ENCODE measurements around the gene SPTLC2. TPM values are rescaled to one million over a fixed set of nuclear protein-coding genes. Genes with fewer than 3 reads are reported as not detected.

The SPTLC2 gene
- total and polyA plus RNA-seq, 2 of the 13 experiments (the other 11 are each of a cell fraction or from before 2014, with no cell fraction given) = 17.4 to 17.5 TPM

DNA sequence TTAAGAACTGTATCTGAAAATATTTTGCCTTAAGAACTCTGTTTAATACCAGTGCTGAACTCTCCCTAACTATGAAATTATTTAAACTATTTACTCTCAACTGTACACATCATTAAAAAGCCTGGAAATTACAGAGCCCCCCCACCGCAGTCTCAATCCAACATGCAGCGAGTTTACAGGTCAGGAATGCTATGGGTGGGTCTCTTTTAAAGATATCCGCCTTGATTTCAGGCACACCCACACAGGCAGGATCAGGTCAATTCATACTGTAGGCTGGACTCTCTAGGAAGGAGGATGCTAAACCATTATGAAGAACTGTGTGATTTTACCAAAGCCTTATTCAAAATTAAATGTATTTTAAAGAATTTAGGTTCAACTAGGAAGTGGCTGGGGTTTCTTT lies 16.5 kb downstream of the SPTLC2 start:
- no peak for TF ChIP-seq HDAC2 (CRISPR knock-in tag; IDR thresholded peaks at IDR 0.05)
- no peak for TF ChIP-seq SRSF1 (optimal IDR thresholded peaks at IDR 0.05; ENCODE audit: low read depth, low read length)
- TF ChIP-seq SP5 (CRISPR knock-in tag; IDR thresholded peaks at IDR 0.05; ENCODE audit: borderline replicate concordance, low read depth) = no peak
- no peak for TF ChIP-seq SIN3B (IDR thresholded peaks at IDR 0.05; ENCODE audit: low read length)
- TF ChIP-seq MTA3 (CRISPR knock-in tag; IDR thresholded peaks at IDR 0.05) = no peak
- no peak for TF ChIP-seq ZNF263 (CRISPR knock-in tag; IDR thresholded peaks at IDR 0.05)
- TF ChIP-seq ZZZ3 (CRISPR knock-in tag; IDR thresholded peaks at IDR 0.05; ENCODE audit: borderline replicate concordance) = no peak
- TF ChIP-seq XBP1 (CRISPR knock-in tag; IDR thresholded peaks at IDR 0.05) = no peak
- TF ChIP-seq, protein P1, sequence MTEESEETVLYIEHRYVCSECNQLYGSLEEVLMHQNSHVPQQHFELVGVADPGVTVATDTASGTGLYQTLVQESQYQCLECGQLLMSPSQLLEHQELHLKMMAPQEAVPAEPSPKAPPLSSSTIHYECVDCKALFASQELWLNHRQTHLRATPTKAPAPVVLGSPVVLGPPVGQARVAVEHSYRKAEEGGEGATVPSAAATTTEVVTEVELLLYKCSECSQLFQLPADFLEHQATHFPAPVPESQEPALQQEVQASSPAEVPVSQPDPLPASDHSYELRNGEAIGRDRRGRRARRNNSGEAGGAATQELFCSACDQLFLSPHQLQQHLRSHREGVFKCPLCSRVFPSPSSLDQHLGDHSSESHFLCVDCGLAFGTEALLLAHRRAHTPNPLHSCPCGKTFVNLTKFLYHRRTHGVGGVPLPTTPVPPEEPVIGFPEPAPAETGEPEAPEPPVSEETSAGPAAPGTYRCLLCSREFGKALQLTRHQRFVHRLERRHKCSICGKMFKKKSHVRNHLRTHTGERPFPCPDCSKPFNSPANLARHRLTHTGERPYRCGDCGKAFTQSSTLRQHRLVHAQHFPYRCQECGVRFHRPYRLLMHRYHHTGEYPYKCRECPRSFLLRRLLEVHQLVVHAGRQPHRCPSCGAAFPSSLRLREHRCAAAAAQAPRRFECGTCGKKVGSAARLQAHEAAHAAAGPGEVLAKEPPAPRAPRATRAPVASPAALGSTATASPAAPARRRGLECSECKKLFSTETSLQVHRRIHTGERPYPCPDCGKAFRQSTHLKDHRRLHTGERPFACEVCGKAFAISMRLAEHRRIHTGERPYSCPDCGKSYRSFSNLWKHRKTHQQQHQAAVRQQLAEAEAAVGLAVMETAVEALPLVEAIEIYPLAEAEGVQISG (CRISPR knock-in tag; IDR thresholded peaks at IDR 0.05) = no peak
- TF ChIP-seq ELF1 (CRISPR knock-in tag; IDR thresholded peaks at IDR 0.05) = no peak
- no peak for TF ChIP-seq ZNF224 (CRISPR knock-in tag; IDR thresholded peaks at IDR 0.05)
- no peak for TF ChIP-seq SRF (IDR thresholded peaks at IDR 0.05; ENCODE audit: low read depth, low read length)
- no peak for TF ChIP-seq FOXK2 (IDR thresholded peaks at IDR 0.05)
- POLR2A ChIA-PET = no interaction called here
- in situ Hi-C loops (cut with HindIII; ENCODE audit: extremely low pct_ligation_motif_present, low pct_unique_long_range_greater_than_20kb) (no loop called here), intact Hi-C loops (cut with micrococcal nuclease; ENCODE audit: unreplicated experiment) (no loop called here)
- BruUV-seq (replicated peaks) = no TSS peak
- Histone ChIP-seq H3K9ac (ENCODE audit: insufficient read depth, low read depth, low read length) (no peak overlapping the region), H3K36me3 (replicated peaks in 1 of 2; ENCODE audit: control insufficient read depth in 1 of 2, insufficient read depth in 2 of 2, low read length in 2 of 2) (peaks cover 4 to 15% of the 10 kb centered on the region in 2 experiments), H3K27me3 (ENCODE audit: control insufficient read depth in 1 of 2, insufficient read depth in 2 of 2, low read length in 2 of 2) (no peaks in the 10 kb centered on the region), H3K4me3 (replicated peaks in 1 of 3; ENCODE audit: insufficient read depth in 1 of 3, low read depth in 2 of 3, low read length in 3 of 3) (no peak overlapping the region), H3K4me1 (ENCODE audit: insufficient read depth, low read length) (peaks cover 8% of the 10 kb centered on the region), H2AFZ (ENCODE audit: low read length) (no peak overlapping the region), H3K4me2 (ENCODE audit: low read depth, low read length) (no peak overlapping the region), H4K20me1 (ENCODE audit: insufficient read depth, low read length) (peaks cover 4% of the 10 kb centered on the region; the same call in 1 of the 2 replicates), H3K79me2 (ENCODE audit: insufficient read depth, low read length) (peaks cover 21% of the 10 kb centered on the region), H3K27ac (ENCODE audit: extremely low read length, insufficient read depth, low read length) (no peak overlapping the region), H3K9me3 (ENCODE audit: low read length) (no peaks in the 10 kb centered on the region)
- WGBS (ENCODE audit: low lambda C conversion rate) = 98% methylated on average over 3 of the region's 3 CpGs
- ATAC-seq (no peak), DNase-seq (ENCODE audit: low spot score) (no peak), FAIRE-seq (no peak)
- CTCF ChIA-PET (ENCODE audit: low intra/inter-chr PET ratio, low total read pairs) = no interaction called here
